GM18867 (cell line): ENCODE data around the gene IGSF9.

Source experiments
- ATAC-seq: cut with Tn5 transposase; IDR thresholded peaks from one replicate; pipeline ENCODE4 v1.9.1; 2021; ENCODE audit warnings: mild to moderate bottlenecking, moderate library complexity; ENCODE audit not compliant: unreplicated experiment

IGSF9 gene

DNA sequence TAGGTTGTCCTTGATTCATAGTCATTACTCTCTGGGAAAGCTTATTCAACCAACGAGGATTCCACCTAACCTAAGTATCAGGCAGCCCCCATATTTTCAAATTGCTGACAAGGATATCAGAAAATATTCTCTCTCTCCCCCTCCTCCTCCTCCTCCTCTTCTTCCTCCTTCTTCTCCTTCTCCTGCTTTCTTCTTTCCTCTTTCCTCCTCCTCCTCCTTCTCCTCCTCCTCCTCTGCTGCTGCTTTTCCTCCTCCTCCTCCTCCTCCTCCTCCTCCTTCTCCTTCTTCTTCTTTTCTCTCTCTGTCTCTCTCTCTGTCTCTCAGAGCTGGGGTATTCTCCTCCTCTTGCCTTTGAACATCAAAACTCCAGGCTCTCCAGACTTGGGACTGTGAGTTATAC is 2.5 kb upstream of the IGSF9 start:
- ATAC-seq: no peak

GRCh38 chr1:159946242-159947187 is 1.1 kb upstream of the IGSF9 start:
- ATAC-seq: no peak

DNA sequence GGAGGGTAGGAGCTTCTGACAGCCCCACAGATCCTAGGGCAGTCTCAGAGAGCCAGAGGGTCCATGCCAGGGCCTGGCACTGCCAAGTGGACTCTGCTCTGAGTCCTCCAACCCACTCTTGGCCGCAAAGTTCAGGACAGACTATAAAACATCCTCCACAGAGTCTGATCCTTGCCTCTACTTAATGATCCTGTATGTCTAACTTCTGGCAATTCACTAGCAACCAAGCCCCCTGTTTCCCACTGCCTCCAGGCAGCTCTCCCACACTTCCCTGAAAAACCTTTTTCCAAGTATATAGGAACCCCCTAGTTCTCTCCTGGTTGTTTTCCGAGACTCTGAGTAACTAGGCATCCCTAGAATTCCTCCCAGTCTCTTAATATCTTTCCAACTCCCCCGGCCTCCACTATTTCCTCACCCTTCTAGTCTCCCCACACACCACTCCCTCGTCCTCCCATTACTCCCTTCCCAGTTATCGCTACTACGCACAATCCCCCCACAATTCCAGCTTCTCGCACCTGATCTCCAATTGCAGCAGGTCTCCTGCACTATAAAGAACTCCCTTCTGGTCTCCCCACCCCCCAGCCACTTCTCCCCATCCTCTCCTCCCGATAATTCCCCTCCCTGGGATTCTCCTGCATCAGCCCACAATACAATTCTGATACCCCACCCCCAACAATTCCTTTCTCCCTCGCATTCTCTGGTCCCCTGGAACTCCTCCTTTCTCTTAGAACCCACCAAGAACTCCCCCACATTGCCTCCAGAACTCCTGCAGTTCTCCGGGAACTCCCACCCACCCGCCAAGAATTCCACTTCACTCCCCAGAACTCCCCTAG is 574 bp downstream of the IGSF9 start:
- ATAC-seq: no peak

- no peak for ATAC-seq
Measured at GRCh38 chr1:159943908-159944622, 1.3 kb downstream of the IGSF9 start.

- no peak for ATAC-seq
Measured at GRCh38 chr1:159943278-159943640, 2.2 kb downstream of the IGSF9 start.

DNA sequence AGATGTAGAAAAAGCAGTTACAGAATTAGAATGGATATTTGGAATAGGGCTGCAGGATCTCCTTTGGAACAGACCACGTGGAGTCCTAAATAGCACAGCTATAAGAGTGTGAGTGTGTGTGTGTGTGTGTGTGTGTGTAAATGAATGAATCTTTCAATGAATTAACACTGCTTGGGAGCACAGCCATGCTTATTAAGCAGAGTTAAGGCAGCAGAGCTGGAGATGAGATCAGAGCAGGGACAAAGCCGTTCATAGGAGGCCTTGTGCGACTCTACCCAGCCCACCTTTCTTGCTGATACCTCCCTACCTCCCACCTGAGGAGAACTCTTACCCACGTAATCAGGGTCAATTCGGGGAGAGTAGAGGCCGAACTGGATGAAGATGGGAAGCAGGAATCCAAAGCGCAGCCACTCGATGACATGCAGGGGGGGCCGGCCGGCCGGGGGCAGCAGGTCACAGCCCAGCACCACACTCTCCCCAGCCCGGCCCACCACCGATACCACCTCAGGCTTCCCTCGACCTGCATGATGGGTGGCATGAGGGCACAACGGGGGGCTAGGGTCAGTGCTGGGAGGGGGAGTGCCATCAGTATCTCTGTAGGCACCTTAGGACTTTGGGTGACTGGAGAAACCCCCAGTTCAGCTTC is 2.7 kb downstream of the IGSF9 start:
- ATAC-seq: no peak

GRCh38 chr1:159941591-159942560 is 3.5 kb downstream of the IGSF9 start:
- ATAC-seq: no peak

DNA sequence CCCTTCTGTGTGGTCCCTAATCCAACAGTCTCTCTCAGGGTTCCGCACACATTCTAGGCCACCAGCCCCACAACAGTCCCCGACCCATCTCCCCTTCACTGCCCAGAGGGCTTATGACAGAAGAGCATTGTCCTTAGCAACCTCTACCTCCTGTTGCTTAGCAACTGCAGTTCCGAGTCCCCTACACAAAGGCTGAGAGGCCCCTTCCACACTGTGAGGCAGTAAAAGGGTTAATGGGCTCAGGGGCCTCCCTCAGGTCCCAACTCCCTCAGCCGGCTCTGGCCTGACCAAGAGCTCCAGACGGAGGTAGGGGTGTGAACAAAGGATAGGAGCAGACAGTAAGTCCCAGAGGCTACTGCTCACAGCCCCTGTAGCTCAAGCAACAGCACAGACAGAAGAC is 4.3 kb downstream of the IGSF9 start:
- ATAC-seq: no peak

DNA sequence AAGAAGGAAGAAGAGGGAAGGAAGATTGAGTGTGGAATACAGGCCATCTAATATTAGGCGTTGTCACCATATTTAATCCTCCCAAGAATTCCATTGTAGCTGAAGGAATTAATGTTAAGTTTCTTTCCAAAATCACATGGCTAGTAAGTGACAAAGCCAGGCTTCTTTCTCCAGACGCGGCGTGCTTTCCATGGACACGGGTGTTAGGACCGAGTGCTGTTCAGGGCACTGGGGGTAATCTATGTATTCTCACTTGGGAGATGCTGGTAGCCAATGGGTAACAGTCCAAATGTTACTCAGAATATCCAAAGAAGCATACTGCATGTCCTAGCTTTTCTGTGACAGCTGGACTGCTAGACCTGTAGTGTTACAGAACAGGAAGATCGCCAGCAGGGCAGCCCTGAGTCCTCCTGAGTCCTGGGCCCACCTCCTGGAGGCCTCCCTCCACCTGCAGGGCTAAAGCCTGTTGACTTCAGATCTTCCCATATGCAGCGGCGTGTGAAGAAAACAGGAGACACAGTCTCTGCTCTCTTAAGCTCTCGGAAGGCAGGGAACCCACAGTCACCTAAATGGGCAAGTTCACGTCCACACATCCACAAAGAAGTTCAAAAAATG is 5.3 kb downstream of the IGSF9 start:
- no peak for ATAC-seq

GRCh38 chr1:159939678-159940002 is 5.8 kb downstream of the IGSF9 start:
- ATAC-seq: no peak

DNA sequence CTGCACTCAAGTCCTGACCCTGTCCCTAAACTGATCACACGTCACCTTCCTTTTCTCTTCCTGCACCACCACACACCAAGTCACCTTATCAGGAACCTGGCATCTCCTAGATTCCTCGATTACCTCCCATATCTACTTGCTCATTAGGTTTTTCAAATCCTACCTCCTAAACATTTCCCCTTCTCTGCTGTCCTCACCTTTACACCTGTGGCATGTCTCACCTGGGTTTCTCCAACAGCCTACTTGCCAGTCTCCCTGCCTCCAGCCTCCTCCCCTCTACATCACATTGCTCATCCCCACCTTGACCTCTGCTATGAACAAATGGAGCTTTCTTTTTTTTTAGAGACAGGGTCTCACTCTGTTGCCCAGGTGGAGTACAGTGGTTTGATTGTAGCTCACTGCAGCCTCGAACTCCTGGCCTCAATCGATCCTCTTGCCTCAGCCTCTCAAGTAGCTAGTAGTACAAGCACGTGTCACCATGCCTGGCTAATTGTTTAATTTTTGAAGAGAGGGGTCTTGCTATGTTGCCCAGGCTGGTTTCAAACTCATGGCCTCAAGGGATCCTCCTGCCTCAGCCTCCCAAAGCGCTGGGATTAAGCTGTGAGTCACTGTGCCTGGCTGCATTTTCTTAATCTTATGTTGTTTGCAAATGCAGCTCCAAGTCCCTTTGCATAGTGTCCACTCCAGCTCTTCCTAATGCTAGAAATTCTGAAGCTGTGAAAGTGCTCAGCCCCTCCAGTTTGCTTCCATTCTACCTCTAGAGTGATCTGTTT is 6.3 kb downstream of the IGSF9 start:
- no peak for ATAC-seq

GRCh38 chr1:159938211-159938852 is 7.1 kb downstream of the IGSF9 start:
- peak; percentile 44 for ATAC-seq

- no peak for ATAC-seq
Measured at GRCh38 chr1:159937054-159937750, 8.2 kb downstream of the IGSF9 start.

- ATAC-seq: peak; percentile 54
Measured at GRCh38 chr1:159936273-159936904, 9.0 kb downstream of the IGSF9 start.

GRCh38 chr1:159935719-159936272 is 9.6 kb downstream of the IGSF9 start:
- no peak for ATAC-seq

DNA sequence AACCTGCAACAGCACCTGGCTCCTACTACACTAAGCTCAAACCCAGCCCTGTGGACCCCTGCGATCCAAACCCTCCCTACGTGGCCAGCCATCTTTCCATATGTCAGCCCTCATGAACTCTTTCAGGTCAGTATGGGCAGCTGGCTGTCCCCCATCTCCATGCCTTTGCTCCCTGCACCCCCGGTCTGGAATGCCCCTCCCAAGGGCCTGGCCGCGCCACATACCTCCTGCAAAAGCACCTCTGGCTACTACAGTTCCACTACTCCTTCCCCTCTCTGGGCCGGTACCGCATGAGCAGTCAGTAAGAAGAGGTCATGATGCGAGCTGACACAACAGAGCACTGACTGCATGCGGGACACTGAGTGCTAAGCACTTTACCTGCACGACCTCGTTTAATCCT is 10.1 kb downstream of the IGSF9 start:
- ATAC-seq: no peak
